ENCODE measurements around the gene GHDC. TPM values are rescaled to one million over a fixed set of nuclear protein-coding genes. Genes with fewer than 3 reads are reported as not detected.

The GHDC gene
- total RNA-seq, 4 donors from 2014 or later, result 18.8 to 30.8 (median 21.8) TPM

GRCh38 chr17:42236760-42237159, 42.5 kb upstream of the GHDC start:
- no peak for ATAC-seq
- H3K36me3 ChIP-seq, result no peaks in the 10 kb centered on the region
- no peaks in the 10 kb centered on the region for H3K9me3 ChIP-seq
- no peak overlapping the region for H3K4me3 ChIP-seq
- TF ChIP-seq POLR2A (IDR thresholded peaks at IDR 0.05) (no peak), EP300 (IDR thresholded peaks at IDR 0.05) (no peak), CTCF (IDR thresholded peaks at IDR 0.05) (no peak), POLR2AphosphoS5 (IDR thresholded peaks at IDR 0.05) (no peak)
- no peaks in the 10 kb centered on the region for H3K27me3 ChIP-seq
- H3K4me1 ChIP-seq, result peaks cover 0 to 28% (median 9%) of the 10 kb centered on the region in 3 donors
- no peak overlapping the region for H3K27ac ChIP-seq
- 84 to 89% methylated on average over 7 of the region's 7 CpGs for WGBS, 2 donors (ENCODE audit: low coverage in 1 of 2)

GRCh38 chr17:42233994-42234393, 39.7 kb upstream of the GHDC start:
- no peaks in the 10 kb centered on the region for H3K9me3 ChIP-seq
- TF ChIP-seq POLR2AphosphoS5 (IDR thresholded peaks at IDR 0.05), result no peak
- TF ChIP-seq CTCF (IDR thresholded peaks at IDR 0.05), result no peak
- no peak for TF ChIP-seq POLR2A (IDR thresholded peaks at IDR 0.05)
- TF ChIP-seq EP300 (IDR thresholded peaks at IDR 0.05), result no peak
- peaks cover 0 to 13% of the 10 kb centered on the region in 2 donors for H3K36me3 ChIP-seq
- no peak overlapping the region for H3K27ac ChIP-seq
- ATAC-seq, result peak; percentile 31
- WGBS, 2 donors (ENCODE audit: low coverage in 1 of 2), result 11 to 45% methylated on average over 2 of the region's 2 CpGs
- H3K4me3 ChIP-seq, result no peak overlapping the region
- peaks cover 0 to 22% (median 9%) of the 10 kb centered on the region in 3 donors for H3K4me1 ChIP-seq
- no peaks in the 10 kb centered on the region for H3K27me3 ChIP-seq

GRCh38 chr17:42233156-42233555, 38.9 kb upstream of the GHDC start:
- no peak overlapping the region for H3K27ac ChIP-seq
- H3K9me3 ChIP-seq, result no peaks in the 10 kb centered on the region
- ATAC-seq, result no peak
- TF ChIP-seq POLR2AphosphoS5 (IDR thresholded peaks at IDR 0.05), result no peak
- no peak for TF ChIP-seq CTCF (IDR thresholded peaks at IDR 0.05)
- TF ChIP-seq EP300 (IDR thresholded peaks at IDR 0.05), result no peak
- no peaks in the 10 kb centered on the region for H3K27me3 ChIP-seq
- H3K36me3 ChIP-seq, result peaks cover 0 to 21% of the 10 kb centered on the region in 2 donors
- H3K4me1 ChIP-seq, result peaks cover 0 to 24% (median 9%) of the 10 kb centered on the region in 3 donors
- WGBS, 2 donors (ENCODE audit: low coverage in 1 of 2), result 90% methylated on average over 3 to 5 of the region's 5 CpGs
- no peak overlapping the region for H3K4me3 ChIP-seq

- H3K27me3 ChIP-seq, result no peaks in the 10 kb centered on the region
- peaks cover 0 to 41% of the 10 kb centered on the region in 2 donors for H3K36me3 ChIP-seq
- no peak for TF ChIP-seq CTCF (IDR thresholded peaks at IDR 0.05)
- no peak for TF ChIP-seq EP300 (IDR thresholded peaks at IDR 0.05)
- TF ChIP-seq POLR2AphosphoS5 (IDR thresholded peaks at IDR 0.05), result no peak
- no peak for TF ChIP-seq POLR2A (IDR thresholded peaks at IDR 0.05)
- WGBS, 2 donors (ENCODE audit: low coverage in 1 of 2), result 87 to 93% methylated on average over 3 to 5 of the region's 5 CpGs
- ATAC-seq, result no peak
- H3K27ac ChIP-seq, result no peak overlapping the region
- H3K4me3 ChIP-seq, result no peak overlapping the region
- H3K9me3 ChIP-seq, result no peaks in the 10 kb centered on the region
- H3K4me1 ChIP-seq, result peaks cover 0 to 37% (median 9%) of the 10 kb centered on the region in 3 donors
Measured at GRCh38 chr17:42230225-42230624, 35.9 kb upstream of the GHDC start.

GRCh38 chr17:42227849-42228700, 33.8 kb upstream of the GHDC start:
- peak overlapping the region in 3 of 4 donors; percentile 34 to 40 (median 37) for H3K27ac ChIP-seq
- no peaks in the 10 kb centered on the region for H3K27me3 ChIP-seq
- peaks cover 0 to 21% (median 0%) of the 10 kb centered on the region in 3 donors for H3K4me1 ChIP-seq
- TF ChIP-seq POLR2AphosphoS5 (IDR thresholded peaks at IDR 0.05) (no peak), EP300 (IDR thresholded peaks at IDR 0.05) (no peak), POLR2A (IDR thresholded peaks at IDR 0.05) (no peak), CTCF (IDR thresholded peaks at IDR 0.05) (no peak)
- no peak overlapping the region for H3K4me3 ChIP-seq
- 42 to 46% methylated on average over 4 to 6 of the region's 11 CpGs for WGBS, 2 donors (ENCODE audit: low coverage in 1 of 2)
- peaks cover 0 to 63% of the 10 kb centered on the region in 2 donors for H3K36me3 ChIP-seq
- no peaks in the 10 kb centered on the region for H3K9me3 ChIP-seq
- no peak for ATAC-seq
